Upper lobe of left lung (tissue), 4 donors: Measurements from ENCODE around the gene BMP4.

Experiments used
- EP300 ChIP-seq, 4 donors: sonication (generic); formaldehyde crosslinking; IDR thresholded peaks; one replicate each; pipeline ENCODE4 v1.5.1; 2017; ENCODE audit warnings: antibody characterized with exemption in 4 of 4, control low read depth in 2 of 4
- POLR2A ChIP-seq, 4 donors: fragments of 450-650 bp; IDR thresholded peaks; one replicate each; pipeline ENCODE4 v1.5.1; 2016 to 2017; ENCODE audit warnings: antibody characterized with exemption in 4 of 4, mild to moderate bottlenecking in 2 of 4
- TF ChIP-seq, protein P1 (sequence below), 6 experiments: fragments of 450-650 bp in 4 of 6; fragments of 200-600 bp in 2 of 6; sonication (generic) in 2 of 6; IDR thresholded peaks; one replicate each; pipeline ENCODE4 v1.5.1; 2016 to 2019; ENCODE audit warnings: antibody characterized with exemption in 6 of 6

DNA sequence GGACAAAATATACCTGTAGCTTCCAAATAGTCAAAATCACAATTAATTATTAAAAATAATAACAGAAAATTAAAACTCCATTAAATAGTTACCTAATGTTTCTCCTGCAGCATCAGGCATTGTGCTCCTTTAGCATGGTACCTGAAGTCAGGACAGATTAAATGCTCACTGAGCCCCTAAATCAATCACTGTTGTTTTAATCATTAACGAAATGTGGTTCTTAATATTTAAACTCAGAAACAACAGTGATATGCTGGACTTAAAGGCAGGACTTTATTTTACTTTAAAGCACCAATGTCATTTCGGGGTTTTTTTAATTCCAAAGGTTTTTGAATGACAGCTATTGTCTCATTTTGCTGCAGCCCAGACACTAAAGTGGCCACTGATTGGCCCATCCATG is 2.0 kb upstream of the BMP4 start:
- TF ChIP-seq EP300 (IDR thresholded peaks at IDR 0.05) (no peak), POLR2A (IDR thresholded peaks at IDR 0.05) (no peak)
- TF ChIP-seq, protein P1, sequence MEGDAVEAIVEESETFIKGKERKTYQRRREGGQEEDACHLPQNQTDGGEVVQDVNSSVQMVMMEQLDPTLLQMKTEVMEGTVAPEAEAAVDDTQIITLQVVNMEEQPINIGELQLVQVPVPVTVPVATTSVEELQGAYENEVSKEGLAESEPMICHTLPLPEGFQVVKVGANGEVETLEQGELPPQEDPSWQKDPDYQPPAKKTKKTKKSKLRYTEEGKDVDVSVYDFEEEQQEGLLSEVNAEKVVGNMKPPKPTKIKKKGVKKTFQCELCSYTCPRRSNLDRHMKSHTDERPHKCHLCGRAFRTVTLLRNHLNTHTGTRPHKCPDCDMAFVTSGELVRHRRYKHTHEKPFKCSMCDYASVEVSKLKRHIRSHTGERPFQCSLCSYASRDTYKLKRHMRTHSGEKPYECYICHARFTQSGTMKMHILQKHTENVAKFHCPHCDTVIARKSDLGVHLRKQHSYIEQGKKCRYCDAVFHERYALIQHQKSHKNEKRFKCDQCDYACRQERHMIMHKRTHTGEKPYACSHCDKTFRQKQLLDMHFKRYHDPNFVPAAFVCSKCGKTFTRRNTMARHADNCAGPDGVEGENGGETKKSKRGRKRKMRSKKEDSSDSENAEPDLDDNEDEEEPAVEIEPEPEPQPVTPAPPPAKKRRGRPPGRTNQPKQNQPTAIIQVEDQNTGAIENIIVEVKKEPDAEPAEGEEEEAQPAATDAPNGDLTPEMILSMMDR (IDR thresholded peaks at IDR 0.05) = no peak
